SU-DHL-6 (cell line): ENCODE results near the gene ASXL1.

ENCODE experiments used
- EZH2phosphoT487 ChIP-seq: fragments of 200-600 bp; sonication (generic), shearing (Covaris generic); conservative IDR thresholded peaks from 2 replicates; pipeline ENCODE4 v1.6.1; 2018; ENCODE audit warnings: mild to moderate bottlenecking, antibody characterized with exemption, low read length, moderate library complexity, mixed read lengths
- TF ChIP-seq, protein P1 (sequence below): fragments of 200-600 bp; sonication (generic); IDR thresholded peaks from one replicate; pipeline ENCODE4 v1.5.1; 2017; ENCODE audit warnings: antibody characterized with exemption, mild to moderate bottlenecking, low read length, moderate library complexity; ENCODE audit not compliant: insufficient read depth, poor library complexity, severe bottlenecking

DNA sequence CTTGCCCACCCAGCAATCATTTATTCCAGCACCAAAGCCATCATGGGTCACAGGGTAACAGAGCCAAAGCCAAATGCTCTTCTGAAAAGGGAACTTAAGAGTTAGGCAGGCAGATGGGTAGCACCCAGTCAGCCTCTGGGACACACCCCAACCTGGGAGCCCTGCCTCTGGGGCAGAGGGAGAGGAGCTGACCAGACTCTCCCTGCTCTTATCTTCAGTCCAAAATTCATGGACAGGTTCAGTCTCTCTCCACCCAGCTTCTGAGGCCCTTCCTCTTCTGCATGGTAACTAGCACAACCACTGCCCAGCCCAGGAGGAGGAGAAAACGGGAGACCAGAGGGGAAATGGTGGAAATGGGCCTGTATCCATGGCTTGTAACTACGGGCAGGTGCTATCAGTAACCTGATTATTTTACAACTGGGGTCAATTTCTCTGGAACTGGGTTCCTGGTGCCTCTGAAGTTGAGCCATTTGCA is 121.6 kb downstream of the ASXL1 start:
- TF ChIP-seq EZH2phosphoT487 = no peak
- TF ChIP-seq, protein P1, sequence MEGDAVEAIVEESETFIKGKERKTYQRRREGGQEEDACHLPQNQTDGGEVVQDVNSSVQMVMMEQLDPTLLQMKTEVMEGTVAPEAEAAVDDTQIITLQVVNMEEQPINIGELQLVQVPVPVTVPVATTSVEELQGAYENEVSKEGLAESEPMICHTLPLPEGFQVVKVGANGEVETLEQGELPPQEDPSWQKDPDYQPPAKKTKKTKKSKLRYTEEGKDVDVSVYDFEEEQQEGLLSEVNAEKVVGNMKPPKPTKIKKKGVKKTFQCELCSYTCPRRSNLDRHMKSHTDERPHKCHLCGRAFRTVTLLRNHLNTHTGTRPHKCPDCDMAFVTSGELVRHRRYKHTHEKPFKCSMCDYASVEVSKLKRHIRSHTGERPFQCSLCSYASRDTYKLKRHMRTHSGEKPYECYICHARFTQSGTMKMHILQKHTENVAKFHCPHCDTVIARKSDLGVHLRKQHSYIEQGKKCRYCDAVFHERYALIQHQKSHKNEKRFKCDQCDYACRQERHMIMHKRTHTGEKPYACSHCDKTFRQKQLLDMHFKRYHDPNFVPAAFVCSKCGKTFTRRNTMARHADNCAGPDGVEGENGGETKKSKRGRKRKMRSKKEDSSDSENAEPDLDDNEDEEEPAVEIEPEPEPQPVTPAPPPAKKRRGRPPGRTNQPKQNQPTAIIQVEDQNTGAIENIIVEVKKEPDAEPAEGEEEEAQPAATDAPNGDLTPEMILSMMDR = no peak
